GM12891 (cell line): ENCODE results near the gene ASB2.

Experiments
- POLR2A ChIP-seq: IDR thresholded peaks from 2 replicates; pipeline ENCODE4 v1.6.1; 2011; ENCODE audit warnings: low read depth, low read length, control low read depth
- SPI1 ChIP-seq: IDR thresholded peaks from 2 replicates; pipeline ENCODE4 v1.6.1; 2011; ENCODE audit warnings: low read depth, low read length, control low read depth

DNA sequence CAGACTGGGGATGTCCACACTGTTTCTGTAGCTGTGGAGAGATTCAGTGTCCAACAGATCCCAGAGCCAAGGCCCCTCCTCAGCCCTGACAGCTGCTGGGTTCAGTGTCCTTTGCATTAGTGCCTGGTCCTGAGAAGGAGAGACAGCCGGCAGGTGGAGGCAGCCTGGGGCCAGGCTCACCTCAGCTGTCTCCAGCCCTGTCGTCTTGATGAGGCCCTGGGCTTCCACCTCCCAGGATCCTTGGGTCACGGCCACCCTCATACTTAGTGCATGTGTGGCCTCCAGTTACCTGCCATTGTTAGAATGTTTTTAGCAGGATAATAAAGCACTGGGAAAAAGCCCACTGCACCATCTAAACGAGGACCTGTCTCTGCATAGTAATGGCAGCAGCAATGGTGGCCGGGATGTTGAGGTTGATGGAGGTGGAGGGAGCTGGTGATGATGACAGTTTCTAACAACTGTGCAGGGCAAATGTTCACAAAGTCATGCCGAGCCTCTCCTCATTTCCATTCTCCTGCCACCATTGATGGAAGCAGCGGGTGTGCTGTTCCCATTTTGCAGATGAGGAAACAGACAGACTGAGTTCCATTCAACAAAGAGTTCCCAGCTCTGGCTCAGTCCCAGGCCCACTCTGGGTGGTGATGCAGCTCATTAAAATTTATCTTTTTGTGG is 17.7 kb downstream of the ASB2 start:
- TF ChIP-seq SPI1, result no peak
- no peak for TF ChIP-seq POLR2A
